Urinary bladder (tissue), 4 donors: ENCODE results near the gene LAMC3. TPM values are rescaled to one million over a fixed set of nuclear protein-coding genes. Genes with fewer than 3 reads are reported as not detected.
A peak's percentile ranks its signal among the peaks of the same experiment; 100 is the strongest.
"Not testable (repeated sequence)": the region's sequence is repeated elsewhere in the genome, so short reads cannot be mapped to it uniquely, and the experiment has no call there.

ENCODE experiments used
- DNase-seq: peaks from one replicate; pipeline ENCODE4 v3.0.0-alpha.2; 2015; ENCODE audit errors: extremely low spot score
- H3K27ac ChIP-seq: one replicate; pipeline ENCODE4 v1.5.1; 2013; ENCODE audit warnings: low read depth, mild to moderate bottlenecking, moderate library complexity
- H3K36me3 ChIP-seq: one replicate; pipeline ENCODE4 v1.6.1; 2013; ENCODE audit warnings: mild to moderate bottlenecking, moderate library complexity; ENCODE audit not compliant: insufficient read depth
- H3K4me1 ChIP-seq: one replicate; pipeline ENCODE4 v1.6.1; 2013; ENCODE audit warnings: mild to moderate bottlenecking, moderate library complexity; ENCODE audit not compliant: insufficient read depth
- H3K4me3 ChIP-seq: one replicate; pipeline ENCODE4 v1.5.1; 2013; ENCODE audit warnings: low read depth, low read length
- WGBS: extraction: QIAGEN DNeasy Blood & Tissue Kit; methylation state at CpG from one replicate; pipeline ENCODE4 v1.1.7; 2013; 5-methylcytosine and 5-hydroxymethylcytosine counted together
- polyA plus RNA-seq: library from polyadenylated mRNA; stranded (reverse); fragments of 200-250 nt; gene quantifications from one replicate; pipeline ENCODE4 v1.2.3, GENCODE V29; 2013
- total RNA-seq: library from RNA; depleted of rRNA; stranded (reverse); fragments of >200 nt; gene quantifications from one replicate; pipeline ENCODE4 v1.2.3, GENCODE V29; 2014
- donor health status: healthy with polysubstance abuse.
- donor health status: healthy.

The LAMC3 gene
- total and polyA plus RNA-seq, 2 donors, result 12.2 to 37.1 TPM

DNA sequence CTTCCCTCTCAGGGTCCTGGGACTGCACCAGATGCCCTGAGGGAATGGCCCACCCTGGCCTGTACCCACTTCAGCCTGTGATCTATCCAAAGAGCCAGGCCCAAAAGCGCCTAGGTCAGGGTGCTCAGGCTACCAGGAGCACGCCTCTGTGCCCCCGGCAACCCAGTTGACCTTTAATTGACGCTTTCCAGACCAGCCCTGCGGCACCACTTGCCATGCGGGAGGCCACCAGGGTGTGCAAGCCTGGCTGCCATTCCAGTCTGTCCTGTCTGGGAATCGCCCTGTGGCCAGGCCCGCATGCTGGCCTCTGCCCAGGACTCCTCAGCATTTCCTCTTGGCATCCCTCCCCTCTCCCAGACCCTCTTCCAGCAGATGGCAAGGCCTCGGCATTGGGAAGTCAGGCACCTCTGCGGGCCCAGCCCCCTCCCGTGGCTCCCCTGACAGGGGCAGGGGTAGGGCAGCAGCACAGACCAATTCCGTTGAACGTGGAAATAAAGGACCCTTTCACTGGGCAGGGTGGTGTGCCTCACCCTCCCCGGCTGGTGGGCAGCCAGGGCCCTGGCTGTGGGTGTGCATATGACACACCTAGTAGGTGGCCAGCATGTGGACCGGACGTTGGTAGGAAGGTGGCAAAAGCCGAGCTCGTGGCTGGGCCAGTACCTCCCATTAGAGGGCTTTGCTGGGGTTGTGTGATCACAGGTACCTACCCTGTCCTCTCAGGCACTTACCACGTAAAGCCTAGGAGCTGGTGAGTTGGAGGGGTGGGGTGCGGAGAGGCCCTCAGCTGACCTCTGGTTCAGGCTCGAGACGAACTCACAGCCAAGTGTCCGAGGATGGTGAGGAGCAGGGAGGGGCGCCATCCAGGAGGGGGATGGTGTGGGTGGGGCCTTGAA is 83.8 kb downstream of the LAMC3 start:
- 63% methylated on average over 24 of the region's 24 CpGs for WGBS
- no peak for DNase-seq
- H3K4me3 ChIP-seq, result no peak overlapping the region
- no peaks in the 10 kb centered on the region for H3K36me3 ChIP-seq
- no peaks in the 10 kb centered on the region for H3K4me1 ChIP-seq
- no peak overlapping the region for H3K27ac ChIP-seq

GRCh38 chr9:131094015-131094414 is 85.0 kb downstream of the LAMC3 start:
- Histone ChIP-seq H3K4me1 (no peaks in the 10 kb centered on the region), H3K4me3 (no peak overlapping the region), H3K36me3 (no peaks in the 10 kb centered on the region), H3K27ac (no peak overlapping the region)
- DNase-seq, result no peak
- WGBS, result 82% methylated on average over 5 of the region's 5 CpGs

- WGBS, result 29% methylated on average over 12 of the region's 12 CpGs
- DNase-seq, result no peak
- Histone ChIP-seq H3K4me3 (no peak overlapping the region), H3K27ac (no peak overlapping the region), H3K4me1 (no peaks in the 10 kb centered on the region), H3K36me3 (no peaks in the 10 kb centered on the region)
Observed at GRCh38 chr9:131094622-131095021, 85.6 kb downstream of the LAMC3 start.

GRCh38 chr9:131095666-131096268 is 86.8 kb downstream of the LAMC3 start:
- Histone ChIP-seq H3K27ac (no peak overlapping the region), H3K36me3 (no peaks in the 10 kb centered on the region), H3K4me1 (no peaks in the 10 kb centered on the region), H3K4me3 (peak overlapping the region; percentile 45)
- DNase-seq, result no peak
- WGBS, result 33% methylated on average over 16 of the region's 16 CpGs

DNA sequence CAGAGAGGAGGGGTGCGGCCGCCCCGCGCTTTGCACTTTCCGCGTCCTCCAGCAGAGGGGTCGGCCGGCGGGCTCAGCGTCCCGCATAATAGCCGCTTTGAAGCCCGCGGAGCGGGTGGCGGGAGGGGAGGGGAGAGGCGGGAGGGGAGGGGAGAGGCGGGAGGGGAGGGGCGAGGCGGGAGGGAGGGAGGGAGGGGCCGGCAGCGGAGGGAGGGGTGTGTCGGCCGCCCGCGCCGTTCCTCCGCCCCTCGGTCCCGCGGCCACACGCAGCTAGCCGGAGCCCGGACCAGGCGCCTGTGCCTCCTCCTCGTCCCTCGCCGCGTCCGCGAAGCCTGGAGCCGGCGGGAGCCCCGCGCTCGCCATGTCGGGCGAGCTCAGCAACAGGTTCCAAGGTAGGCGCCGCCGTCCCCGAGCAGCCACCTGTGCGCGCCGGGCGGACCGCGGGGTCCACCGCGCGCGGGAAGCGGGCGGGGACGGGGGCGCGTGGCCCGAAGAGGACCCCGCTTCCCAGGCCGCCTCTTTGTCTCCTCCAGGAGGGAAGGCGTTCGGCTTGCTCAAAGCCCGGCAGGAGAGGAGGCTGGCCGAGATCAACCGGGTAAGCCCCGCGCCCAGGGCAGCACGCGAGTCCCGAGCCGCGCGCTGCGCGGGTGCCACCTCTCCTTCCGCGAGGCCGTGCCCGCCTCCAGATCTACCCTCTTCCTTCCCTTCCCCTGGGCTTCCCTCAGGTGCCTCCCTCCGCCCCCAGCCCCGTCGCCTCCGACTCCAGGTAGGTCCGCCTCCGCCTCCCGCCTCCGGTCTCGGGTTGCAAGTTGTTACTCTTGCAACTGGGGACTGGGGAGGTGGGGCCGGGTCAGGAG is 87.5 kb downstream of the LAMC3 start, which contains the start of gene AIF1L:
TSS of gene AIF1L (plus strand) at position 263 of the 857 bp plus-strand sequence. CDS start at position 362, 99 bp downstream.
- under 1% methylated on average over 95 of the region's 99 CpGs for WGBS
- Histone ChIP-seq H3K36me3 (no peaks in the 10 kb centered on the region), H3K4me3 (peak within 1 kb of the TSS; percentile 45), H3K27ac (no peak within 1 kb of the TSS), H3K4me1 (no peaks in the 10 kb centered on the region)
- no peak for DNase-seq

- Histone ChIP-seq H3K27ac (no peak overlapping the region), H3K36me3 (no peaks in the 10 kb centered on the region), H3K4me1 (no peaks in the 10 kb centered on the region), H3K4me3 (peak overlapping the region; percentile 45)
- 29% methylated on average over 19 of the region's 19 CpGs for WGBS
- no peak for DNase-seq
Observed at GRCh38 chr9:131097126-131097947, 88.4 kb downstream of the LAMC3 start.

- 76% methylated on average over 8 of the region's 8 CpGs for WGBS
- Histone ChIP-seq H3K36me3 (no peaks in the 10 kb centered on the region), H3K4me1 (no peaks in the 10 kb centered on the region), H3K4me3 (no peak overlapping the region), H3K27ac (no peak overlapping the region)
- no peak for DNase-seq
Observed at GRCh38 chr9:131097948-131098278, 88.9 kb downstream of the LAMC3 start.

DNA sequence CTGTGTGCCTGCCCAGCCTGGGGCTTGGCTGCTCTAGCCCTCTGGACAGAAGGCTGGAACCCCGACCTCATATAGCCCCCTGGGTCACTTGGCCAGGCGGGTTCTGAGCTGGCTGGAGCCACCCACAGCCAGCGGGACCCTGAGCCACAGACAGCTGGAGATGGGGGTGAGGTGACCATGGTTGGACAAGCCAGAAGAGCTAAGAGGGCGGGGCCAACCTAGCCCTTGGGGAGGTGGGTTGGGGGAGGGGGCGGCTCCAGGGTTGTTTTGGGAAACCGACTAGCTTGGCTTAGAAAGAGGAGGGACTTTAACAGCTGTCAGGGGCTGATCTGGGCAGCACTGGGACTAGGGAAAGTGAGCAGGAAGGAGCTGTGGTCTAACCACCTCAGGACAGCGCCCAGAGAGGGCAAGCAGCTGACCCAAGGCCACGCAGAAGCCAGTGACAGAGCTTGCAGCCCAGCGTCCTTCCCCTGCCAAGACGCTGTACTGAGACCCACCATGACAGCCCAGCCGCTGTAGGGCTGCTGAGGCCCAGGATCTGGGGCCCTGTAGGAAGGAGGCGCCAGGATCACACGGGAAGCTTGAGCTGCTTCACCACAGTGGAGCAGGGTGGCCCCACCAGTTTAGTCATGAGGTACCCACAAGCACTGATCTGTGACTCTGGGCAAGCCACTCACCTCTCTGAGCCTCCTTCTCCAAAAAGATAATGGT is 89.6 kb downstream of the LAMC3 start:
- no peak for DNase-seq
- no peak overlapping the region for H3K4me3 ChIP-seq
- no peaks in the 10 kb centered on the region for H3K36me3 ChIP-seq
- no peak overlapping the region for H3K27ac ChIP-seq
- 80% methylated on average over 13 of the region's 13 CpGs for whole genome bisulfite sequencing
- no peaks in the 10 kb centered on the region for H3K4me1 ChIP-seq

DNA sequence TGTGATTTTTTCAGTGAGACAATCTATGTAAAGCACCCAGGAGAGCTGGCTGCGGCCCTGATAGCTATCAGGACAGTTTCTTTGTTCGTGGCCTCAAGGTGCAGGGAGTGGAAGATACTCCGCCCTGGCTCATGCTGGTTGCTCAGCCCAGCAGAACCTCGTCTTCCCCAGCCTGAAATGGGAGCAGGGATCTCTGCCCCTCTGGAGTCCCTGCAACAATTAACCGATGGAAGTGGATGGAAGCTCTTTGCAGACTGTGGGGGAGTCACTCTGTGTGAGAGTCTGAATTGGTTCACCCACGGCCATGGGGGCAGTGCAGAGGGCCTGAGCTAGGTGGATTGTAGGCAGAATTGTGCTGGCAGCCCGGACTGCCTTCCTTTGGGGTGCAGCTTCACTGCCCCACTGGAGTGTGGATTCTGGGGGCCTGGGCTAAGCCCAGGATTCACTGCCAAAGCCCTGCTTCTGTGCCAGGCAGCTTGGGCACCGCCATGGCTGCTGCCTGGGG is 90.2 kb downstream of the LAMC3 start:
- DNase-seq, result no peak
- no peaks in the 10 kb centered on the region for H3K4me1 ChIP-seq
- no peak overlapping the region for H3K4me3 ChIP-seq
- H3K36me3 ChIP-seq, result no peaks in the 10 kb centered on the region
- no peak overlapping the region for H3K27ac ChIP-seq
- 86% methylated on average over 8 of the region's 8 CpGs for WGBS

GRCh38 chr9:131099845-131100244 is 90.9 kb downstream of the LAMC3 start:
- H3K4me3 ChIP-seq, H3K36me3 ChIP-seq, H3K27ac ChIP-seq, H3K4me1 ChIP-seq, DNase-seq: not testable (repeated sequence)
- WGBS, result 94% methylated on average over 8 of the region's 8 CpGs

GRCh38 chr9:131100445-131100844 is 91.5 kb downstream of the LAMC3 start:
- Histone ChIP-seq H3K4me1 (no peaks in the 10 kb centered on the region), H3K27ac (no peak overlapping the region), H3K36me3 (no peaks in the 10 kb centered on the region), H3K4me3 (no peak overlapping the region)
- no peak for DNase-seq
- 83% methylated on average over 9 of the region's 9 CpGs for WGBS

GRCh38 chr9:131101207-131101964 is 92.4 kb downstream of the LAMC3 start:
- 94% methylated on average over 11 of the region's 11 CpGs for WGBS
- no peak overlapping the region for H3K27ac ChIP-seq

More at GRCh38 chr9:131101207-131101964, 92.4 kb downstream of the LAMC3 start:
- Histone ChIP-seq H3K36me3 (no peaks in the 10 kb centered on the region), H3K4me3 (no peak overlapping the region), H3K4me1 (no peaks in the 10 kb centered on the region)
- DNase-seq, result no peak
